NCI-H2171 treated with DMSO at 0.1 percent for 48 hours (cell line): ENCODE data around the gene BEND3.
A peak's percentile ranks its signal among the peaks of the same experiment; 100 is the strongest.
"Not testable (repeated sequence)": the region's sequence is repeated elsewhere in the genome, so short reads cannot be mapped to it uniquely, and the experiment has no call there.

Experiments
- DNase-seq: peaks from one replicate; lab custom pipeline; 2025; lab: John Stamatoyannopoulos, UW

The BEND3 gene

DNA sequence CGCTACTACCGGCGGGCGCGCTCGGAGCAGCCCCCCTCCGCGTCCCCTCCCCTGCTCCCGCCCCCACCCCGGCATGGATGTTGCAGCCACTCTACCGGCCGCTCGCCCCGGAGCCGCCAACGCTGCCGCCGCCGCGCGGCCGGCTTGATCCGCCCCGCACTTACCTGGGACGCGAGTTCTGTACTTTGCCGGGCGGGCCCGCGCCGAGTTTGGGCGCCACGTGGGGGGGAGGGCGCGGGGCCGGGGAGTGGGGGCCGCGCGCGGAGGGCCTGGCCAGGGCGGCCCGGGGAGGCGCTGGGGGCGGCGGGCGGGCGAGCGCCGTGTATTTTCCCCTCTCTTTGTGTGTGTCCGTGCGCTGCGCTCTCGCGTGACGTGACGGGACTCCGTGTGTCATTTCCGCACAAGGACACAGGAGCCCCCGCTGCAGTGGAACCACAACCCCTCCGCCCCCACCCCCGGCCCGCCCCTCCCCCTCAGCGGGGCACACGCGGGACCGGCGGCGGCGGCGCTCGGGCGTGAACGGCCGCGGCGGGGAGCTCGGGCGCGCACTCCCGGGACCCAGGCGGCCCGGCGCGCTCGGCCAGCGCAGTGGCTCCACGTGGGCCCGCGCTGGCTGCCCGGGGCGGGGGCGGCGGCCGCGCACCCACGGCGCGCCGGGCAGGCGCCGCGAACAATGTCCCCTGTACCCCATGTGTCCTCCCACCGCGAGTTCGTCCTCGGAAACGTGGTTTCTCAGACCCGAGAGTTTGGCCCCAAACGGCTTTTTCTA, at the start of gene BEND3:
TSS of gene BEND3 (minus strand) at position 590 of the 769 bp plus-strand sequence. CDS start 16,230 bp downstream, outside the sequence.
- DNase-seq = peak; percentile 42

DNA sequence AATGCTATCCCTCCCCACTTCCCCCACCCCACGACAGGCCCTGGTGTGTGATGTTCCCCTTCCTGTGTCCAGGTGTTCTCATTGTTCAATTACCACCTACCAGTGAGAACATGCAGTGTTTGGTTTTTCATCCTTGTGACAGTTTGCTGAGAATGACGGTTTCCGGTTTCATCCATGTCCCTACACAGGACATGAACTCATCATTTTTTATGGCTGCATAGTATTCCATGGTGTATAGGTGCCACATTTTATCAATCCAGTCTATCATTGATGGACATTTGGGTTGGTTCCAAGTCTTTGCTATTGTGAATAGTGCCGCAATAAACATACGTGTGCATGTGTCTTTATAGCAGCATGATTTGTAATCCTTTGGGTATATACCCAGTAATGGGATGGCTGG, 49.0 kb upstream of the BEND3 start:
- not testable (repeated sequence) for DNase-seq

DNA sequence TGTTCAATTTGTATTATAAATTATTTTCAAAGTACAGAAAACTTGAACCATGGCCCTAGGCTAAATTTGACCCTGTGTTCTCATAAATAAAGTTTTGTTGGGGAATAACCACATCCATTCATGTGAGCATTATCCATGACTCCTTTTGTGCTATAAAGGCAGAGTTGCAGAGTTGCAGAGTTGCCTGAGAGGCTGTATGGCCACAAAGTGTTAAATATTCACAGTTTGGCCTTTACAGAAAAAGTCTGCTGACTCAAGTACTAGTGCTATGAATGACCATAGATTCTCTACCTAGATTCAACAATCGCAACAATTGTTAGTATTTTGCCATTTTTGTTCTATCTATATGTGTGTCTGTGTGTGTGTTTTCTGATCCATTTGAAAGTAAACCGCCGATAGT, 46.2 kb upstream of the BEND3 start:
- no peak for DNase-seq

DNA sequence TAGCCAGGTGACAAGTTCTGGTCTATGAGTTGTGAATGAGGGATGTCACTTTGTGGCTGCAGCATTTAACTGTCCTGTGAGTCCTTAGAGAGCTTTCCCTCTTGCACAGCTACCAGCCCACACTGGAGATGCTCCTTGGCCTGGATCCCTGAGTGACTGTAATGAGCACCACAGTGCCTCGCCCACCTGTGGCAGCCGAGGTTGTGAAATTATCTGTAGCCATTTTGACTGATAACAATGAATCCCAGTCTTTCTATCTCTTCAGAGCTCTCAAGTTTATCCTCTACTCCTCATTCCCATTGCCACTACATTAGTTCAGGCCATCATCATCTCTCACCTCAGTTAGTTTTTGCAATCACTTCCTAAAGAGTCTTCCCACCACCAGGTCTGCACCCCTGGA, 41.3 kb upstream of the BEND3 start:
- no peak for DNase-seq

DNA sequence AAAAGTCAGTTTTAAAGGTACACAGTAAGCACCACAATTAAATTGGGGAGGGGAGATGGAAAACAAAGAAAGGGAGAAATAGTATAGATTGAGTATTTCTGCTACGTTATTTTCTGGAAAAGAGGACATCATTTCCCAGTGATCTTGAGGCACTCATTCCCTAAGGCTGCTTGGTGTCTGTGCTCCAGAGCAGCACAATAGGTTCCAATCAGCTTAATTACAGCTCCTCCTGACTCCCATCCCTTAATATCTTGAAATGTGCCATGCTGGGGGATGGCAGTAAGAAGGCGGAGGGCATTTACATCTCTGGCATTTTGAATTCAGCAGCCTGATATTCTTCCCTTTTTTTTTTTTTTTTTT, 39.5 kb upstream of the BEND3 start:
- no peak for DNase-seq

DNA sequence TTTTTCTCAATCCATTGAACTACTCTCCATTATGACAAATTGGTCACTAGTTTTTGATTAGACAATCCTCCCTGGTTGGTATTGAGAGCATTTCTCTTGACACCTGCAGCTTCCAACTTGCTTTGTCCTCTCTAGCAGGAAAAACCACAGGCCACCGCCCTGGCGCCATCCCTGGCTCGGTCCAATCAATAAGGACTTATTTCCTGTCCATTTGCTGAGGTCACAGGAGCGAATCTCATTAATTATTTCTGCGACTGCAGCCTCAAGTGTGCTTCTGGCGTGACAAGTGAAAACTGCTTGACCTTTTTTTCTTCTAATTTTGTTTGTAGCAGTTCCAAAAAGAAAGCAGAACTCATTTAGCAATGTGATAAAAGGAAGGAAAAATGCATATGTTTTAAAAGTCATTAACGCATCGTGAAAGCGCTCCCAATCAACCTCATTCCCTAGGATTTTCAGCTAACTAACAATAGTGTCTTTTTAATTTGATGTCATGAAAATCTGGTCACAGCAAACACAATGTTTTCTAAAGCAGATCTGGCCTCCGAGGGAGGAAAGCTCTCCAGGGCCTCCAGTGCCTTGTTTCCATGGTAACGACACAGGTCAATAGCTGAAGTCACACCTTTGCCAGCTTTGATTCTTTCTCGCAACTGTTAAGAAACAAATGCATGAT, 39.0 kb upstream of the BEND3 start:
- DNase-seq = no peak

DNA sequence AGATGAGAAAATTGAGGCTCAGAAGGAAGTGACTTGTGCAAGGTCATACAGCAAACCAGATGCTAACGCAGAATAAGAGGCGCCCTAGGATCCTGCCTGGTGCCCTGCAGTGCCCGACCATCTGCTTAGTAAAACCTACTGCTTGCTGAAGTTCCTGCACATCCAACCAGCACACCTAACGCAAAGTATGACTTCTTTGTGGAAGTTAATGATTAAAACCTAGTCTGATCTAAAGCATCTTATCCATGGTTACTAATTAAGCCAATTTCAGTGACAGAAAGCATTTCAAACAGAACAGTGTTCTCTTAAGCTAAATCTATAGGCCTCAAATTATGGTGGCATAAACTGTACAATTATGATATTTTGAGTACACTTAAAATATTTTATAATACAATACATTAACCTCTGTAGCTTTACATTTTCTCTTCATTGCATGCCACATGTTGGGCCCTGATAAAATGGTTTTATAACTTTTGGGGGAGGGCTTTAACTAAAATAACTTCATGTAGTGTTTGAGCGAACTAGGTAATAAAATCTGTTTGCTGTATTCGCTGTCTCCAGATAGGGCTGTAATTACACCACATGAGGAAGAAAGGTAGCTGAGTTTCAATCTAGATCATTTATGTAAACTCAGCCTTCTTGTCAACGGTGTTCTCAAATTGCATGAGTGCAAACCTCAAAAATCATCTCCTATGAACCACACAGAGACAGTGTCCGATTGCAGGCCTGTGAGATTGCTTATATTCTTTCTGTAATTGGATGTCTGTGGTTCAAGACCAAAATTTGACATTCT, 37.5 kb upstream of the BEND3 start:
- DNase-seq = peak; percentile 42

DNA sequence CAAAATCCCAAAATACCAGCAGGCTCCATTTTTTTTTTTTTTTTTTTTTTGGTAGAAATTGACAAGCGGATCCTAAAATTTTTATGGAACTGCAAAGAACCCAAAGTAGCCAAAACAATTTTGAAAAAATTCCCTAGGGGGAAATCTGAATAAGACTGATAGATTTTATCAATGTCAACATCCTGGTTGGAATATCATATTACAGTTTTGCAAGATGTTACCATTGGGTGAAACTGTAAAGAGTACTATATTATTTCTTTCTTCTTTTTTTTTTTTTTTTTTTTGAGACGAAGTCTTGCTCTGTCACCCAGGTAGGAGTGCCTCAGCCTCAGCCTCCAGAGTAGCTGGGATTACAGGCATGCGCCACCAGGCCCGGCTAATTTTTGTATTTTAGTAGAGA, 29.4 kb upstream of the BEND3 start:
- peak; percentile 69 for DNase-seq

DNA sequence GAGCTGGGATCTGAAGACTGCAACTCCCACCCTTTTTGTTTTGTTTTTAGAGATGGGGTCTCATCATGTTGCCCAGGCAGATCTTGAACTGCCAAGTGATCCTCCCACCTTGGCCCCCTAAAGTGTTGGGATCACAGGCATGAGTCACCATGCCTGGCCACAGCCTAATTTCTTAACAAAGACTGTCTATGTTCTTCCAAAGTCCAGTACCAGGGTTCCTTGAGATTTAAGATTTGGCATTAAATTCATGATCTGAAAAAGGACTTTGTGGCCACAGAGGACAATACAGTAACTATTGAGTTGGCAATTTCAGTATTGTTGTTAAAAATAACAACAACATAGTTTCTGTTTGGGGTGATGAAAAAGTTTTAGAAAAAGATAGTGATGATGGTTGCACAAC, 28.7 kb upstream of the BEND3 start:
- no peak for DNase-seq

DNA sequence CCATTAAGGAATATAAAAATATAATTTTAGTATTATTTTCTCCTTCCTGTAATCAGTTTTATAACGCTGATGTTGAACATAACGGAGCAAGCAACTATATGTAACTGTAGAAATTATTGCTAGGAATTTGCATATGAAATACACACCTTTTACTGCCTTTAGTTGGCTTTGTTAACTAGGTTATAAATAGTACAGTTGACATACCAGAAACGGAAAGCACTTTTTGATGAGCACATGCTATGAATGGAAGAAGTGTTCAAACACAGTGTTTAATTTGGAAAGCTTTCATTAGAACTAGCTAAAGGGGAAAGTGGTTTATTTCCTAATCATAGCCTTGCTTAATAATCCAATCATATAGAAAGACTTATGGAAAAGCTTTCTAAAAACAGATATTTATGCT, 25.3 kb upstream of the BEND3 start:
- no peak for DNase-seq

DNA sequence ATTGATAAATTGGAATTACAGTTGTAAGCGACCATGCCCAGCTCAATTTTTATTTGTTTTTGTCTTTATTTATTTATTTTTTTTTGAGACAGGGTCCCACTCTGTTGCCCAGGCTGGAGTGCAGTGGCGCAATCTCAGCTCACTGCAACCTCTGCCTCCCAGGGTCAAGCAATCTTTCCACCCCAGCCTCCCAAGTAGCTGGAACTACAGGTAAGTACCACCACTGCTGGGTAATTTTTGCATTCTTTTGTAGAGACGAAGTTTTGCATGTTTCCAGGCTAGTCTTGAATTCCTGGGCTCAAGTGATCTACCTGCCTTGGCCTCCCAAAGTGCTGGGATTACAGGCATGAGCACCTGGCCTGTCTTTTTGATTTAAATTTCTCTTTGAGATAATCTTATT, 21.0 kb upstream of the BEND3 start:
- not testable (repeated sequence) for DNase-seq

DNA sequence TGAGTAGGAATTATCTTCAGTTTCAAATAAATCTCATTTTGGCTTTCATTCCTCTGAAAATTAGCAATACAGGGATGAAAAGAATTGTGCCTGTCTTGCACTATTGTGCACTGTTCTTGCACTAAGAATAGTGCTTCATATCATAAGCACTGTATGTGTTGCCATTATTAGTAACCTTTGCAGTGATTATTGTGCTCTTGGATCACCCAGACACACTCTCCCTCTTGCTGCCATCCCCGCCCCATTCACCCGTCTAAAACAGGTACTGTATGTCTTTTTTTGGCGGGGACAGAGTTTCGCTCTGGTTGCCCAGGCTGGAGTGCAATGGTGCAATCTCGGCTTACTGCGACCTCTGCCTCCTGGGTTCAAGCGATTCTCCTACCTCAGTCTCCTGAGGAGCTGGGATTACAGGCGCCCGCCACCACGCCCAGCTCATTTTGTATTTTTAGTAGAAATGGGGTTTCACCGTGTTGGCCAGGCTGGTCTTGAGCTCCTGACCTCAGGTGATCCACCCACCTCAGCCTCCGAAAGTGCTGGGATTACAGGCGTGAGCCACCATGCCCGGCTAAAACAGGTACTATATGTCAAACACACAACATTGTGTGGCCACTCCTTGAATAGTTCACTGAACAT, 19.8 kb upstream of the BEND3 start:
- not testable (repeated sequence) for DNase-seq

DNA sequence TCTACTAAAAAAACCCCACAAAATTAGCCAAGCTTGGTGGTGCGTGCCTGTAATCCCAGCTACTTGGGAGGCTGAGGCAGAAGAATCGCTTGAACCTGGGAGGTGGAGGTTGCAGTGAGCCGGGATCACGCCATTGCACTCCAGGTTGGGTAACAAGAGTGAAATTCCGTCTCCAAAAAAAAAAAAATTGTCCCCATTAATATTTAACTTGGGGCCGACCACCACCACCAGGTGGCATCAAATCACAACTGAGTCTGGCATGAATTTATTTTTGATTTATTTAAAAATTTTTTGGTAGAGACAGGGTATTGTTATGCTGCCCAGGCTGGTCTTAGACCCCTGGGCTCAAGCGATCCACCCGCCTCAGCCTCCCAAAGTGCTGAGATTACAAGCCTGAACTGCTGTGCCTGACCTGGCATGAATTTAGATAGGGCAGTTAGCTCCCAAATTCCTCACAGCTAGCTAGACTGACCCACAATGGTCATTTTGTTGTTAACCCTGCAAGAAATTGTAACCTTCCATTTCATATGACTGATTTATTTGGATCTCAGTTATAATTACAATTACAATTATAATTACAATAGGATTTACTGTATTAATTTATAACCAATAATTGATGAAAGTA, 17.1 kb upstream of the BEND3 start:
- DNase-seq = peak; percentile 56

DNA sequence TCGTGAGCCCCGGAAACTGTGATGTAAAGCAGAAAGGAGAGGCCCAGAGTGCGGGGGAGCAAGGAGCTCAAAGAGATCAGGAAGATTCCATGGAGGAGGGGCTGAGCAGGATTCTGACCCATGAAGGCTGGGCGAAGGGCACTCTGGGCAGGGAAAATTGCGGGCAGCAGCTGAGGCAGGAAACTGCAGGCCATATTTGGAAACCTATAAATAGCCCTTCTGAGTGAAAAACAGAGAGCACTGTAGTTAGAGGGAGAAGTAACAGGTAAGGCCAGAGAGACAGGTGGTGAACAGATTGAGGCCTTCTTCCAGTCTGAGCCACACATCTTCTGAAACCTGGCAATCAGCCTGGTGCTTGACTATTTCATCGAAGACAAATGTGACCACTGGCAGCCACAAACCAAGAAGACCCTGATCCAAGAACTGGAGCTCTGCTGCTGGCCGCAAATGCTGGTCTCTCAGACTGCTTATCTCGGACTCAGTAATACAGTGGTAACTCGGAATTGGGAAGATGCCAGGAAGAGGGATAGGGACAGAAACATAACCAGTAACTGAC, 14.1 kb upstream of the BEND3 start:
- peak; percentile 59 for DNase-seq

DNA sequence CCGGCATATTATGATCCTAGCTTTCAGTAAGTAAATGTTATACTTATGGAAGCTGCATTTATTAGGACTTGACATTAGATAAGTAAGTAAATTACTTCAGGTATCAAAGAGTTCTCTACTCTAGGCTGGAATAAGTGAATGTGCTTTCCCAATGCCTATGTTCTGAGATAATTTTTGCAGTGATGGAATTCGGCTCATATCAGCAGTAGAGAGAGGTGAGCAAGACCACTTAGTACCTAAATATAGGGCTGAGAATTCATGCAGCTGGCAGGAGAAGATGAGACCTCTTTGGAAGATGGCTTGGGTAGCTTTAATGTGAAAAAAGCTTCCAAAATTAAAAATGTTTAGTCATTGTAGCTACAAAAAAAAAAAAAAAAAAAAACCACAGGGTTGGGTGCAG, 13.3 kb upstream of the BEND3 start:
- no peak for DNase-seq

DNA sequence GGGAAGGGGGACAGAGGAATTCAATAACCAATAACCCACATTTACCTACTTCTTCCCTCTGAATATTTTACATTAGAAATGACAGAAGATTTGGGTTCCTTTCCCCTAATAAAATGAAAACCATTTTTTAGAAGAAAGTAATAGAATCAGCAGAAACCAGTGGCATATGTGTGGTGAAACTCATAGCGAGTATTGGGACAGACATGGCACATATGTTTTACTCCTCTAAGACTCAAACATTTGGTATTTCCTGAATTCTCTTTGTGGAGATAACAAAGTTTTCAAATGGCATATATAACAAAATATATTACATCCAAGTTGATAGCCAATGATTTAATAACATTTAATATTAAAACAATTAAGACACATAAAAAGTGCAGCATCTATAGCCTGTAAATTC, 12.9 kb upstream of the BEND3 start:
- DNase-seq = no peak

DNA sequence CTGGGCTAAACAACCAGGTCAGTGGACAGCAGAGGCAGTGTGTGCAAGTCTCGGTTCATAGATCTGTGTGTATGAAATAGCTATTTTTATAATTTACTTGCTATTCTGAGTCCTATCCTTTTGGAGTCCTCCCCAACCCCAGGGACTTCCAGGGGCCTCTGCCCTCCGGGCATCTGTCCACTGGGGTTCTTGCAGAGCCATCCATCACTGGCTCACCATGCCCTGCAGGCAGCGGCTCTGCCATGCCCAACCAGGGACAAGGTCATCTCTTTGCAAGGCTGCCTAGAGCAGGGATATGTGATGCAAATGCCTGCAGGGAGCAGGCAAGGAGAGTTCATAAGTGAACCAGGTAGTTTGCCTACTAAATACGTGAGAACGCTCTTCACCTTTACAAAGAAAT, 10.5 kb upstream of the BEND3 start:
- no peak for DNase-seq

DNA sequence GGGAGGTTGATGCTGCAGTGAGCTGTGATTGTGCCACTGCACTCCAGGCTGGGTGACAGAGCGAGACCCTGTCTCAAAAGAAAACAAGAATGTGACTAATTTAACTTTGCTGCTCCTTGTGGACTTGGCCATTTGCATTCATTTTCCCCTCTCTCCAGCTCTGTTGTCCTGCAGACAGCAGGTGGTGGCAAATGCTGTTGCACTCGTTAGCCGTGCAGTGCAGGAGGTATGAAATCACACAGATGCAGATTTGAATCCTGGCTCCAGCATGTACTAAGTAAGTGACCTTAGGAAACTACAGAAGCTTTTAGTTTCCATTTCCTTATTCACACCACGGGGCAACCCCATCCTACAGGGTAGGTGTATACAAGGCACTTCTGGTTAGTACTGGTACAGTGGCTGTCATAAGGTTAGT, 9.6 kb upstream of the BEND3 start:
- no peak for DNase-seq

DNA sequence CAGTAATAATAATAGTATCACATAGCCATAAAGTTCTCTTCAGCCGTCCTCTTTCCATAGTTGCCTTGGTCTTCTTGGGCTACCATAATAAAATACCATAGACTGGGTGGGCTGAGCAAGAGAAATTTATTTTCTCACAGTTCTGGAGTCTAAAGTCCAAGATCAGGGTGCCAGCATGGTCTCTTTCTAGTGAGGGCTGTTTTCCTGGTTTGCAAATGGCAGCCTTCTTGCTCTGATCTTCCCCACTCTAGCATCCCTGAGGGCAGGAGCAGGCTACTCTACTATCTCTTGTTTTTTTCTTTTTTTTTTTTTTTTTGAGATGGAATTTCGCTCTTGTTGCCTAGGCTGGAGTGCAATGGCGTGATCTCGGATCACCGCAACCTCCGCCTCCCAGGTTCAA, 8.2 kb upstream of the BEND3 start:
- no peak for DNase-seq

DNA sequence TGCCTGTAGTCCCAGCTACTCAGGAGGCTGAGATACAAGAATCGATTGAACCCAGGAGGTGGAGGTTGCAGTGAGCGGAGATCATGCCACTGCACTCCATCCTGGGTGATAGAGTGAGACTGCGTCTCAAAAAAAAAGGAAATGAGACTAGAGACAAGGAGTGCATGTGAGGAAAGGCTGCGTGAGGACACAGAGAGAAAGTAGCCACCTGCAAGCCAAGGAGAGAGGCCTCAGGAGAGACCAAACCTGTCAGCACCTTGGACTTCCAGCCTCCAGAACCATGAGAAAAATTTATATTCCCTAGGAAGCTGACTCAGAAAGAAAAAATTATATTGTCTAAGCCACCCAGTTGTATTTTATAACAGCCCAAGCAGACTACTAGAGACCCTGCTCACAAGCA, 7.4 kb upstream of the BEND3 start:
- DNase-seq = no peak

DNA sequence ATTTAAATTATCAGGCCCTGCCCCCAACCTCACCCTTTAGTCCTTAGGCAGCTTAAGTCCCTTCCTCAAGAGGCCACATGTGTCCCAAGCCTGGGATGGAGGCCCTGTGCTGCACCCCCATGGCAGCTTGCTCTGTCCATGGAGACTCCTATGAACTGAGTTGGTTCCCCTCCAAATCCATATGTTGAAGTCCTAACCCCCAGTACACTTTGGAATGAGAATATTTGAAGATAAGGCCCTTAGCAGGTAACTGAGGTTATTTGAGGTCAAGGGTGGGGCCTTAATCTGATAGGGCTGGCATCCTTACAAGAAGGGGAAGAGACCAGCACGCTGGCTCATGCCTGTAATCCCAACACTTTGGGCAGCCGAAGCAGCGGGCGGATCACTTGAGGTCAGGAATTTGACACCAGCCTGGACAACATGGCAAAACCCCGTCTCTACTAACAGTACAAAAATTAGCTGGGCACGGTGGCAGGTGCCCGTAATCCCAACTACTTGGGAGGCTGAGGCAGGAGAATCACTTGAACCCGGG, 6.7 kb upstream of the BEND3 start:
- DNase-seq = no peak
